Neural cell (in vitro differentiated cells): ENCODE measurements around the gene ADGRG6. TPM values are rescaled to one million over a fixed set of nuclear protein-coding genes. Genes with fewer than 3 reads are reported as not detected.

Experiments
- H2AFZ ChIP-seq: fragments of 200-600, 300-800 bp; sonication (generic), shearing (Covaris generic); 2 replicates; pipeline ENCODE4 v1.6.0; 2014; ENCODE audit warnings: low read depth, mild to moderate bottlenecking, antibody characterized with exemption, low read length, moderate library complexity
- H3F3A ChIP-seq: fragments of 200-600 bp; shearing (Covaris generic); 2 replicates; pipeline ENCODE4 v1.6.1; 2016; ENCODE audit warnings: mild to moderate bottlenecking, moderate library complexity, mixed read lengths, antibody characterized with exemption, low read length; ENCODE audit not compliant: insufficient read depth, poor library complexity, severe bottlenecking
- H3K27ac ChIP-seq: fragments of 200-600, 300-800 bp; sonication (generic), shearing (Covaris generic); 2 replicates; pipeline ENCODE4 v1.5.1; 2014; ENCODE audit warnings: mild to moderate bottlenecking, low read length, moderate library complexity
- H3K27me3 ChIP-seq: fragments of 300-800, 200-600 bp; sonication (generic), shearing (Covaris generic); 2 replicates; pipeline ENCODE4 v1.6.0; 2014; ENCODE audit warnings: mild to moderate bottlenecking, low read depth, low read length, moderate library complexity; ENCODE audit not compliant: insufficient read depth
- H3K36me3 ChIP-seq: fragments of 300-800, 200-600 bp; sonication (generic), shearing (Covaris generic); 2 replicates; pipeline ENCODE4 v1.5.1; 2014; ENCODE audit warnings: mild to moderate bottlenecking, antibody characterized with exemption, low read length, moderate library complexity; ENCODE audit not compliant: insufficient read depth
- H3K4me2 ChIP-seq: fragments of 300-800, 200-600 bp; sonication (generic), shearing (Covaris generic); 2 replicates; pipeline ENCODE4 v1.6.0; 2014; ENCODE audit warnings: mild to moderate bottlenecking, low read length
- H3K4me3 ChIP-seq: fragments of 300-800, 200-600 bp; sonication (generic), shearing (Covaris generic); 2 replicates; pipeline ENCODE4 v1.5.1; 2014; ENCODE audit warnings: mild to moderate bottlenecking, low read length, moderate library complexity
- H3K79me2 ChIP-seq: fragments of 200-600 bp; shearing (Covaris generic); replicated peaks from 2 replicates; pipeline ENCODE4 v1.6.0; 2014; ENCODE audit warnings: mild to moderate bottlenecking, low read length, moderate library complexity; ENCODE audit not compliant: insufficient read depth
- H3K9ac ChIP-seq: fragments of 300-800, 200-600 bp; sonication (generic), shearing (Covaris generic); 2 replicates; pipeline ENCODE4 v1.6.1; 2016; ENCODE audit warnings: mild to moderate bottlenecking, low read length, mixed read lengths
- H3K9me2 ChIP-seq: fragments of 200-600 bp; shearing (Covaris generic); 2 replicates; pipeline ENCODE4 v1.6.1; 2016; ENCODE audit warnings: mild to moderate bottlenecking, low read length, mixed read lengths; ENCODE audit not compliant: insufficient read depth
- H3K9me3 ChIP-seq: fragments of 200-600, 300-800 bp; sonication (generic), shearing (Covaris generic); 2 replicates; pipeline ENCODE4 v1.6.1; 2016; ENCODE audit warnings: mild to moderate bottlenecking, mixed run types, low read length, moderate library complexity, mixed read lengths
- H4K20me1 ChIP-seq: fragments of 200-600 bp; shearing (Covaris generic); 2 replicates; pipeline ENCODE4 v1.6.1; 2016; ENCODE audit warnings: mild to moderate bottlenecking, mixed run types; ENCODE audit not compliant: insufficient read depth
- CTCF ChIP-seq: fragments of 450-650 bp; IDR thresholded peaks from 2 replicates; pipeline ENCODE4 v1.5.1; 2014; ENCODE audit warnings: antibody characterized with exemption, mild to moderate bottlenecking, moderate library complexity; ENCODE audit not compliant: poor library complexity, severe bottlenecking
- EP300 ChIP-seq: fragments of 450-650 bp; conservative IDR thresholded peaks from 2 replicates; pipeline ENCODE4 v1.6.1; 2014; ENCODE audit warnings: antibody characterized with exemption, mild to moderate bottlenecking, moderate library complexity; ENCODE audit not compliant: poor library complexity, severe bottlenecking
- EZH2 ChIP-seq: fragments of 200-600, 300-800 bp; shearing (Covaris generic), sonication (generic); IDR thresholded peaks from 2 replicates; pipeline ENCODE4 v1.6.1; 2014; ENCODE audit warnings: antibody characterized with exemption, low read length, borderline replicate concordance, mild to moderate bottlenecking; ENCODE audit not compliant: insufficient read depth, poor library complexity, severe bottlenecking
- MXI1 ChIP-seq: fragments of 450-650 bp; conservative IDR thresholded peaks from 2 replicates; pipeline ENCODE4 v1.6.1; 2014; ENCODE audit warnings: antibody characterized with exemption, mild to moderate bottlenecking; ENCODE audit not compliant: poor library complexity, severe bottlenecking
- POLR2AphosphoS5 ChIP-seq: IDR thresholded peaks from 2 replicates; pipeline ENCODE4 v1.6.1; 2012
- RAD21 ChIP-seq: fragments of 450-650 bp; conservative IDR thresholded peaks from 2 replicates; pipeline ENCODE4 v1.6.1; 2014; ENCODE audit warnings: antibody characterized with exemption, mild to moderate bottlenecking, moderate library complexity
- REST ChIP-seq: IDR thresholded peaks from 2 replicates; pipeline ENCODE4 v1.6.1; 2012; ENCODE audit warnings: borderline replicate concordance
- SMC3 ChIP-seq: fragments of 450-650 bp; conservative IDR thresholded peaks from 2 replicates; pipeline ENCODE4 v1.6.1; 2014; ENCODE audit warnings: antibody characterized with exemption, mild to moderate bottlenecking, moderate library complexity; ENCODE audit not compliant: poor library complexity
- TAF1 ChIP-seq: IDR thresholded peaks from 2 replicates; pipeline ENCODE4 v1.6.1; 2012; ENCODE audit warnings: low read depth
- polyA plus RNA-seq: library from polyadenylated mRNA; depleted of rRNA; stranded (reverse); fragments of >200 nt; gene quantifications from 2 replicates; pipeline ENCODE4 v1.2.3, GENCODE V29; 2014

ADGRG6 gene
- polyA plus RNA-seq, 1 donor from 2014 or later, result 0.37 TPM

- TF ChIP-seq MXI1 (no peak), EZH2 (no peak)
- no peak overlapping the region for H3K9ac ChIP-seq
- H3K79me2 ChIP-seq, result no peaks in the 10 kb centered on the region
- H4K20me1 ChIP-seq, result no peaks in the 10 kb centered on the region
- H3K36me3 ChIP-seq, result no peaks in the 10 kb centered on the region
- no peaks in the 10 kb centered on the region for H3K9me2 ChIP-seq
- no peak overlapping the region for H3K27ac ChIP-seq
- H3K27me3 ChIP-seq, result no peaks in the 10 kb centered on the region
- no peaks in the 10 kb centered on the region for H3F3A ChIP-seq
- H2AFZ ChIP-seq, result no peak overlapping the region
- no peaks in the 10 kb centered on the region for H3K9me3 ChIP-seq
- H3K4me3 ChIP-seq, result no peak overlapping the region
- no peak overlapping the region for H3K4me2 ChIP-seq
Observed at GRCh38 chr6:142398353-142398752, 96.5 kb downstream of the ADGRG6 start.

- H3F3A ChIP-seq, result no peaks in the 10 kb centered on the region
- H3K27ac ChIP-seq, result no peak overlapping the region
- no peaks in the 10 kb centered on the region for H3K9me2 ChIP-seq
- no peak overlapping the region for H3K4me2 ChIP-seq
- TF ChIP-seq SMC3, result no peak
- TF ChIP-seq EP300, result no peak
- TF ChIP-seq TAF1, result no peak
- TF ChIP-seq CTCF, result no peak
- no peak for TF ChIP-seq MXI1
- TF ChIP-seq RAD21, result no peak
- no peak overlapping the region for H2AFZ ChIP-seq
- H3K36me3 ChIP-seq, result no peaks in the 10 kb centered on the region
- H4K20me1 ChIP-seq, result no peaks in the 10 kb centered on the region
- H3K9ac ChIP-seq, result no peak overlapping the region
- no peaks in the 10 kb centered on the region for H3K27me3 ChIP-seq
- no peak overlapping the region for H3K4me3 ChIP-seq
- no peaks in the 10 kb centered on the region for H3K9me3 ChIP-seq
- H3K79me2 ChIP-seq, result no peaks in the 10 kb centered on the region
Observed at GRCh38 chr6:142399739-142400138, 97.9 kb downstream of the ADGRG6 start.

GRCh38 chr6:142400495-142400894 is 98.7 kb downstream of the ADGRG6 start:
- H3K9ac ChIP-seq, result no peak overlapping the region

More at GRCh38 chr6:142400495-142400894, 98.7 kb downstream of the ADGRG6 start:
- H3K79me2 ChIP-seq, result no peaks in the 10 kb centered on the region
- no peaks in the 10 kb centered on the region for H3K9me2 ChIP-seq
- H3K36me3 ChIP-seq, result no peaks in the 10 kb centered on the region
- H3F3A ChIP-seq, result no peaks in the 10 kb centered on the region
- no peak overlapping the region for H2AFZ ChIP-seq
- no peaks in the 10 kb centered on the region for H3K9me3 ChIP-seq
- H4K20me1 ChIP-seq, result no peaks in the 10 kb centered on the region
- H3K4me3 ChIP-seq, result no peak overlapping the region
- no peak overlapping the region for H3K27ac ChIP-seq
- TF ChIP-seq EZH2, result no peak
- TF ChIP-seq EP300, result no peak
- TF ChIP-seq TAF1, result no peak
- no peak for TF ChIP-seq REST
- TF ChIP-seq POLR2AphosphoS5, result no peak
- TF ChIP-seq RAD21, result no peak
- TF ChIP-seq SMC3, result no peak
- no peak for TF ChIP-seq CTCF
- TF ChIP-seq MXI1, result no peak
- no peak overlapping the region for H3K4me2 ChIP-seq
- no peaks in the 10 kb centered on the region for H3K27me3 ChIP-seq
